GM10847 (cell line): ENCODE results near the gene SLC15A4.

Experiments used
- POLR2A ChIP-seq: IDR thresholded peaks from 2 replicates; pipeline ENCODE4 v1.6.1; 2011; ENCODE audit not compliant: insufficient read length; ENCODE audit errors: extremely low read depth

The SLC15A4 gene

DNA sequence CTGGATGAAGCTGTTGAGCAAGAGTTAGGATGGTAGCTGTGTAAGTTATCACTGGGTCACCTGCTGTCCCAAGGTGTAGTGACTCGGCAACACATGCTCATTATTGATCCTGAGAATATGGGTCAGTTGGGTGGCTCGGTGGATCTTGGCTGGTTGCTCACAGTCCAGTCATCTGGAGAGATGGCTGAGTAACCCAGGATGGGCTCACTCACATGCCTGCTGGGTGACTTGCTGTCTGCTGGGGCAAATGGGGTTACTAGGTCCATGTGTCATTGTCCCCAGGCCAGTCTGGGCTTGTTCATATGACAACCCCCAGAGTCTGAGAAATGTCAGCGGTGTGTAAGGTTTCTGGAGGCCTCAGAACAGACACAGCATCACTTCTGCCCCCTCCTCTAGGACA is 69.5 kb downstream of the SLC15A4 start:
- TF ChIP-seq POLR2A: no peak

DNA sequence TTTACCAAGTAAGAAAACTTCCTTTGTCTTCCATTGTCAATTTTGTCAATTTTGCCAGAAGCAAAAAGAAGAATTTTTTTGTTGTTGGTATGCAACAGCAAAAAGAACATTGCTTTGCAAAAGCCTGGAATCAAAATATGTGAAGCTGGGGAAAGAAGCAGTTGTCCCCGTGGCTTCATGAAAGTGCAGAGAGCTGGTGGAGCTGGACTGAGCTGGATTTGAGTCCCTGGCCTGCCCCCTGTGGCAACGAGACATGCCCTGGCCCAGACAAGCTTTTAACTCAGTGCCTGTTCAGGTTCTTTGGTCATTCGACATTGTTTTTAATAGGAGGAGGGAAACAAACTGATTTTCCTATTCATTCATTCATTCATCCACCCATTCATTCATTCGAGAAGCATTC is 70.3 kb downstream of the SLC15A4 start:
- TF ChIP-seq POLR2A: no peak

DNA sequence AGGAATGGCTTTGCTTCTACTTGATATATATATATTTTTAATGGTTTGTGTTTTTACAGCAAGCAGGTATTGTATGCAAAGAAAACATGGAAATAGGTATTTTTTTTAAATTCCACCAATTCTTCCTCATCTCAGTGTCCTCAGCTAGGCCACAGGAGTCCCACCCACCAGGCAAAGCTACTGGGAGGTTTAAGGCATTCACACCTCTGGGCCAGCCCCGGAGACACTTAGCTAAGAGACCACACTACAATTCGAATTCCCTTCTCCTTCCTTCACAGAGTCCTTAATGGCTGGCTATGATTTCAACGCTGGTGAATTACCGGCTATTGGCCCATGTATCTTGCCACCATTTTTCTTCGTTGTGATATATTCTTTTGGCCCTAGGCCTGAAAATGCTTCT is 71.4 kb downstream of the SLC15A4 start:
- no peak for TF ChIP-seq POLR2A

DNA sequence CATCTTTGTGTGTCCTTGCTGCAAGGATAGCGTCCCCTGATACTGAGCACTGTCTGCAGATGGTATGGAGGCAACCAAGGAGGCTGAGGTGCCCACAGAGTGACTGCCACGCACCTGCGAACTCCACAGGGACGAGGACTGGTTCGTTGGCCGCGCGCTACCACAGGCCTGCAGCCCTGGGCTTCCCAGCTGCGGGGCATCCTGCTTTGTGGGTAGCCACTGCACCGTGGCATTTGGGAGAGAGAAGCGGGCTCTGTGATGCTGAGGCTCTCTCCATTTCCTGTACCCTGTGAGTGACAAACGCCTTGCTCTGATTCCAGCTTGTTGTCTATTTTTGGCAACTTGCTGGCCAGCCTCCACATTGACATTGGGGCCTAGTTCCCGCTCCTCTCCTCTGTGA is 76.3 kb downstream of the SLC15A4 start:
- TF ChIP-seq POLR2A: no peak

DNA sequence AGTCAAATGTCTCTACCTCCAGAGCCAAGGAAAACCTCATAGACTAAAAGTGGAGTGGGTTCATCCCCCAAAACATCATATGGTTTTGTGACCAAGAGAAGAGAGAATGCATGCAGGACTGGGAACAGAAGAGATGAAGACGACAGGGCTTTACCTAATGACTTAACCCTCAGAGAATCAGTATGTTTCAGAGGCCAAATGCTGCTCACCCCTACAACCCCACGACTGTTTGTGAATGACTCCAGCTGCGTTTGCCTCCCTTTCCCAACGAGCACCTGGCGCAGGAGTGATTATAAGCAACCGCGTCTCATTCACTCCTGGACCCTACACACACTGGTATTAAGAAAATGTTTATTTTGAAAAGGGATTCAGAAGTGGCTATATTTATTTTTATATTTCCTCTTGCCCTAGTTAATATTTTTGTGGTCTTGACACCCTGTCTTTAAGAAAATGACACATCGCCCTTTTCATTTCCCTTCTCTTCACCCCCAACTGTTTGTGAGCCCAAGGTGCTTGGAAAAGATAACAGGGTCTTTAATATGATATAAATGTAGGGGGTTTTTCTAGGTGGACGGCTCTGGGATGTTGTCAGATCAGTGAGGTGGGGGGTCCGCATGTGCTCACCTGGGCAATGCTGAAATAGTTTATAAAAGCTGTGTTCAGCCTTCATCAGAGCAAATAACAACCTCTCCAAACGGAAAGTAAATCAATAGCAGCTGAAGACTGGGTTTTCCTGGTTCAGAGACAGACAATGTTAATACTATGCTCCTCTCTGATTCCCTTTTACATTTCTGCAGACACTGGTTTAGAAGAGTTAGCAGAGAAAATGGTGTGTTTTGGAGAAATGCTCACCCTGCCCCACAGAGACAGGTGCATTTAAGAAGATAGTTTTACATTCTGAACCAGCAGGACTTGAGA is 77.7 kb downstream of the SLC15A4 start:
- no peak for TF ChIP-seq POLR2A

DNA sequence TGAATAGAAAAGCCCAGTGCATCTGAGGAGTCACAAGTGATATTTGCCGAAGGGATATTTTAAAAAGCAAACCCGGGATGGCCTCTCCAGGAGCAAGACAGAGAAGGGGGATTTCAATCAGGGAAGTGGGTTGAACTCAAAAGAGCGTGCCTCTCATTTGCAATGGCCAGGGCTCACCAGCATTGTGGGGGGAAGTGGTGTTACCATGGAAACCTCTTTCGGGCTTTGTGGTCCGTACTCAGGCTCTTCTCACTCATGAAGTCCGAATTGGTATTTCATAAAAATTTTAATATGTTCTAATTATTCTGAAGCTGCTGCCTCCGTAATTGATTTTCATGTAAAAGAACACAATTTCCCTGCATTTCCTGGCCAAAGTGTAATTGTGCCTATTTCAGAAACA is 79.8 kb downstream of the SLC15A4 start:
- no peak for TF ChIP-seq POLR2A
